SH-SY5Y (cell line): ENCODE results near the gene TNKS2.

Experiments used
- GATA2 ChIP-seq: IDR thresholded peaks from 2 replicates; pipeline ENCODE4 v1.6.1; 2011; ENCODE audit warnings: mild to moderate bottlenecking, low read depth, low read length
- GATA3 ChIP-seq: IDR thresholded peaks from 2 replicates; pipeline ENCODE4 v1.6.1; 2011; ENCODE audit warnings: low read depth, mild to moderate bottlenecking, low read length, moderate library complexity

DNA sequence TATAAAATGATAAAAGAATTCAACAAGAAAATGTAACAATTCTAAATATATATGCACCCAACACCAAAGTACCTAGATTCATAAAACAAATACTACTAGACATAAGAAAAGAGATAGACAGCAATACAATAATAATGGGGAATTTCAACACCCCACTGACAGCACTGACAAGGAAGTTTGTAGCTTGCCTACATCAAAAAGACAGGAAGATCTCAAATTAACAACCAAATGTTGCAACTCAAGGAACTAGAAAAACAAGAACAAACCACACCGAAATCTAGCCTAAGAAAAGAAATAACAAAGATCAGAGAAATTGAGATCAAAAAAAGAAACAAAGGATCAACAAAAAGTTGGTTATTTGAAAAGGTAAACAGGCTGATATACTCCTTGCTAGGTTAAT, 36.5 kb upstream of the TNKS2 start:
- TF ChIP-seq GATA3 (no peak), GATA2 (no peak)
